OCI-LY3 (cell line): ENCODE measurements around the gene DGAT2.
"Not testable (repeated sequence)": the region's sequence is repeated elsewhere in the genome, so short reads cannot be mapped to it uniquely, and the experiment has no call there.

Experiments
- H2AFZ ChIP-seq: fragments of 200-600, 300-600 bp; shearing (Covaris generic); 2 replicates; pipeline ENCODE4 v1.6.0; 2014; ENCODE audit warnings: antibody characterized with exemption, low read depth, low read length
- H3K27ac ChIP-seq: fragments of 200-600, 300-600 bp; sonication (generic); 2 replicates; pipeline ENCODE4 v1.5.1; 2014; ENCODE audit warnings: mild to moderate bottlenecking, low read length, moderate library complexity, mixed read lengths
- H3K27me3 ChIP-seq: fragments of 200-600, 300-600 bp; sonication (generic); 2 replicates; pipeline ENCODE4 v1.6.1; 2014; ENCODE audit warnings: low read depth, low read length, mixed read lengths
- H3K36me3 ChIP-seq: fragments of 200-600, 300-600 bp; sonication (generic); replicated peaks from 2 replicates; pipeline ENCODE3; 2014; ENCODE audit warnings: low read depth, low read length, mixed read lengths
- H3K4me1 ChIP-seq: fragments of 300-600, 200-600 bp; sonication (generic); 2 replicates; pipeline ENCODE4 v1.6.1; 2014; ENCODE audit warnings: low read length, mixed read lengths
- H3K4me2 ChIP-seq: fragments of 200-600, 300-600 bp; sonication (generic); 2 replicates; pipeline ENCODE4 v1.6.1; 2014; ENCODE audit warnings: low read length, mixed read lengths
- H3K4me3 ChIP-seq: fragments of 300-600, 200-600 bp; sonication (generic); 2 replicates; pipeline ENCODE4 v1.5.1; 2014; ENCODE audit warnings: antibody characterized with exemption, mild to moderate bottlenecking, low read length, moderate library complexity
- H3K79me2 ChIP-seq: fragments of 300-600, 200-600 bp; shearing (Covaris generic); 2 replicates; pipeline ENCODE4 v1.6.1; 2014; ENCODE audit warnings: mild to moderate bottlenecking, low read length, mixed read lengths
- H3K9ac ChIP-seq: fragments of 300-600, 200-600 bp; shearing (Covaris generic); 2 replicates; pipeline ENCODE4 v1.6.0; 2014; ENCODE audit warnings: mild to moderate bottlenecking, low read length, moderate library complexity
- H3K9me3 ChIP-seq: fragments of 200-600, 300-600 bp; shearing (Covaris generic); 2 replicates; pipeline ENCODE4 v1.6.1; 2014; ENCODE audit warnings: low read length, mixed read lengths; ENCODE audit not compliant: insufficient read depth
- H4K20me1 ChIP-seq: fragments of 200-600, 300-600 bp; sonication (generic); 2 replicates; pipeline ENCODE4 v1.6.1; 2016; ENCODE audit warnings: low read length, mixed read lengths; ENCODE audit not compliant: insufficient read depth
- EZH2phosphoT487 ChIP-seq: fragments of 200-600 bp; shearing (Covaris generic); IDR thresholded peaks from 2 replicates; pipeline ENCODE4 v1.6.1; 2018; ENCODE audit warnings: antibody characterized with exemption, mixed run types, low read depth
- TF ChIP-seq, protein P1 (sequence below): fragments of 200-600, 300-600 bp; sonication (generic); IDR thresholded peaks from 2 replicates; pipeline ENCODE4 v1.5.1; 2014; ENCODE audit warnings: antibody characterized with exemption, low read length, low read depth

The DGAT2 gene

DNA sequence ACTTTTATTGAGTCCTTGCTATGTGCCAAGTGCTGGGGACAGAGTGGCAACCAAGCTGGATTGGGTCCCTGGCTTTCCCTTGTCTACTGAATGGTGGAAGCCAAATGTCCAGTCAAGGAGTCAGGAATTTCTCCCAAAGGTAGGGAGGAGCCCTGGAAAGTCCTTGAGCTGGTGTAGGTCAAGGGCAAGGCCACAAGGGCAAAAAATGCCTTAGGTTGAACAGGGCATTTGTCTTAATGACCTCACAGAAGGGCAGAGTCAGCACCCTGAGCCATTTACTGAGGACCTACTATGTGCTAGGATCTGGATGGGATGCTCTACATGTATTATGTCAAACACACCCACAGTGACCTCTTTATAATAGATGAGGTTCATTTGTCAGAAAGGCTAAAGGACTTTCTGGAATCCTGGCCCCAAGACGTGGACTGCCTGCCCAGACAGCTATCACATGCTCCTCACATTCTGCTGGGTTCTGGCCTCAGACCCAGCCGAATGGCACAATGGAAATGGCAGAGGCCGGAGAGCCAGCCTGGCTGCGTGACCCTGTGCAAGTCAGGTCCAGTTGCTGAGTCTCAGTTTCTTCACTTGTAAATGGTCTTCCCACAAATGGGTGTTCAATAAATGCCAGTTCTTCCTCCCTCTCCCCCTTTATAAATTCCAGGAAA is 33.3 kb upstream of the DGAT2 start:
- no peaks in the 10 kb centered on the region for H4K20me1 ChIP-seq
- H3K4me1 ChIP-seq = no peaks in the 10 kb centered on the region
- no peak overlapping the region for H3K9ac ChIP-seq
- H2AFZ ChIP-seq = no peak overlapping the region
- H3K27ac ChIP-seq = no peak overlapping the region
- no peak for TF ChIP-seq EZH2phosphoT487
- TF ChIP-seq, protein P1, sequence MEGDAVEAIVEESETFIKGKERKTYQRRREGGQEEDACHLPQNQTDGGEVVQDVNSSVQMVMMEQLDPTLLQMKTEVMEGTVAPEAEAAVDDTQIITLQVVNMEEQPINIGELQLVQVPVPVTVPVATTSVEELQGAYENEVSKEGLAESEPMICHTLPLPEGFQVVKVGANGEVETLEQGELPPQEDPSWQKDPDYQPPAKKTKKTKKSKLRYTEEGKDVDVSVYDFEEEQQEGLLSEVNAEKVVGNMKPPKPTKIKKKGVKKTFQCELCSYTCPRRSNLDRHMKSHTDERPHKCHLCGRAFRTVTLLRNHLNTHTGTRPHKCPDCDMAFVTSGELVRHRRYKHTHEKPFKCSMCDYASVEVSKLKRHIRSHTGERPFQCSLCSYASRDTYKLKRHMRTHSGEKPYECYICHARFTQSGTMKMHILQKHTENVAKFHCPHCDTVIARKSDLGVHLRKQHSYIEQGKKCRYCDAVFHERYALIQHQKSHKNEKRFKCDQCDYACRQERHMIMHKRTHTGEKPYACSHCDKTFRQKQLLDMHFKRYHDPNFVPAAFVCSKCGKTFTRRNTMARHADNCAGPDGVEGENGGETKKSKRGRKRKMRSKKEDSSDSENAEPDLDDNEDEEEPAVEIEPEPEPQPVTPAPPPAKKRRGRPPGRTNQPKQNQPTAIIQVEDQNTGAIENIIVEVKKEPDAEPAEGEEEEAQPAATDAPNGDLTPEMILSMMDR = no peak
- no peak overlapping the region for H3K4me3 ChIP-seq
- no peak overlapping the region for H3K4me2 ChIP-seq
- H3K36me3 ChIP-seq = no peaks in the 10 kb centered on the region
- no peaks in the 10 kb centered on the region for H3K79me2 ChIP-seq
- no peaks in the 10 kb centered on the region for H3K9me3 ChIP-seq
- H3K27me3 ChIP-seq = peaks cover 23% of the 10 kb centered on the region

DNA sequence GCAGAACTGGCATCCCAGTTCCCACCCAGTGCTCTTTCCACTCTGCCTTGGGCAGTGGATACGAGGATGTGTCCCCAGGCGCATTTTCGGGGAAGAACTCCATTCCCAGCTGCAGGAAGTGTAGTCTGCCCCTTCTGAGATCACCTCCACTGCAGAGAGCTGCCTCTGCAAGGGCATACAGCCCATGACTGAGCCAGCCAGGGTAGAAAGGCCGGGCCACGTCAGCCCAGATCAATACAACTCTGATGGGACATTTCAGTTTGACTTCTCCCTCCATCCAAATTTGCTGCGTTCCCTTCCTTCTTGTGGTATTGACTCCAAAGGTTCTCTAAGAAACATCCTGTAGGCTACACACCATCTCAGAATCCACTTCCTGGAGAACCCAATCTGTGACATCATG is 31.3 kb upstream of the DGAT2 start:
- Histone ChIP-seq H3K36me3 (no peaks in the 10 kb centered on the region), H3K4me2 (no peak overlapping the region), H3K9ac (no peak overlapping the region), H2AFZ (no peak overlapping the region), H3K4me3 (no peak overlapping the region), H3K27ac (no peak overlapping the region), H3K9me3 (no peaks in the 10 kb centered on the region), H3K27me3 (peaks cover 35% of the 10 kb centered on the region), H4K20me1 (no peaks in the 10 kb centered on the region), H3K4me1 (no peaks in the 10 kb centered on the region), H3K79me2 (no peaks in the 10 kb centered on the region)
- TF ChIP-seq, protein P1 = no peak
- TF ChIP-seq EZH2phosphoT487 = no peak

DNA sequence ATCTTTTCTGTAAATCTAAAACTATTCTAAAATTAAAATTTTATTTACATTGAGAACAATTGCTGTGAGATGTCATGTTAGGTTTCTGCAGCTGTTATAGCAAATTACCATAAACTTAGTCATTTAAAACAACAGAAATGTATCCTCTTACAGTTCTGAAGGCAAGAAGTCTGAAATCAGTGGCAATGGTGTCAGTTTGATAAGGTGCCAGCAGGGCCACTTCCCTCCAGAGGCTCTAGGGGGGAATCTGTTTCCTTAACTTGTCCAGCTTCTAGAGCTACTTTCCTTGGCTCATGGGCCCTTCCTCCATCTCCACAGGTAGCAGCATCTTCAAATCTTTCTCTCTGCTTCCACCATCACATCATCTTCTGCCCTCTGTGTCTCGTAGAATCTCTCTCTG is 27.9 kb upstream of the DGAT2 start:
- peaks cover 46% of the 10 kb centered on the region for H3K27me3 ChIP-seq
- no peak overlapping the region for H3K27ac ChIP-seq
- no peaks in the 10 kb centered on the region for H3K79me2 ChIP-seq
- no peak overlapping the region for H3K4me2 ChIP-seq
- no peak overlapping the region for H2AFZ ChIP-seq
- H3K4me3 ChIP-seq = no peak overlapping the region
- no peaks in the 10 kb centered on the region for H4K20me1 ChIP-seq
- no peaks in the 10 kb centered on the region for H3K9me3 ChIP-seq
- no peaks in the 10 kb centered on the region for H3K36me3 ChIP-seq
- TF ChIP-seq, protein P1 = no peak
- TF ChIP-seq EZH2phosphoT487 = no peak
- H3K4me1 ChIP-seq = no peaks in the 10 kb centered on the region; the same call in 1 of the 2 replicates
- no peak overlapping the region for H3K9ac ChIP-seq

DNA sequence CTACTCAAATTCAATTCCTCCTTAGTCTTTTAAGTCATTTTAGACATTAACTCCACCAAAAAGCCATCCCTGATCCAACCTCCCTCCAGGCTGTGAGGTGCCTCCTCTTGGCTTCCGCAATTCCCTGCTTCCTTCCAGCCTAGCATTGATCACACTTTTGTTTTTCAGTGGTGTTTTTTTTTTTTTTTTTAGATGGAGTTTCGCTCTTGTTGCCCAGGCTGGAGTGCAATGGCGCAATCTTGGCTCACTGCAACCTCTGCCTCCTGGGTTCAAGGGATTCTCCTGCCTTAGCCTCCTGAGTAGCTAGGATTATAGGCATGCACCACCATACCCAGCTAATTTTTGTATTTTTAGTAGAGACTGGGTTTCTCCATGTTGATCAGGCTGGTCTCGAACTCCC is 25.4 kb upstream of the DGAT2 start:
- H3K4me3 ChIP-seq, H2AFZ ChIP-seq, H3K27ac ChIP-seq, H3K9ac ChIP-seq, H3K9me3 ChIP-seq, H3K4me2 ChIP-seq, H3K36me3 ChIP-seq, H3K4me1 ChIP-seq, H4K20me1 ChIP-seq, H3K79me2 ChIP-seq: not testable (repeated sequence)
- H3K27me3 ChIP-seq = peaks cover 41% of the 10 kb centered on the region
